T-helper 22 cell (primary cell): ENCODE data around the gene FAM216A.
"Not testable (repeated sequence)": the region's sequence is repeated elsewhere in the genome, so short reads cannot be mapped to it uniquely, and the experiment has no call there.

ENCODE experiments used
- DNase-seq: peaks from one replicate; pipeline ENCODE4 v3.0.0-alpha.2; 2020; ENCODE audit warnings: low read depth

Gene FAM216A

DNA sequence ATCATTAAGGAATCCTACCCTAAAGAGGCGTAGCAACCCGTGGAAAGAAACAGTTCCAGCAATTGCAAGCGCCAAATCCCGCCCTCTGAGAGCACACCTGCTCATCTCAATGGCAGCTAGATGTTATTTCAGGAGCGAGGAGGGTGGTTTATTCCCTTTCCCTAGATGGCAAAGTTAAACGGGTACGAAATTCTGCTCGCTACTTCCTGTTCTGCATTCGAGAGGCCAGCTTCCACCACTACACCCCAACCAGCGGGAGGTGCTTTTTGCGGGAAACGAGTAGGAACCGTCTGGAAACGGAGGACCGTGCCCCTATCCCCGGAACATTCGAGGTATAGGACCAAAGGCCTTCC lies 32.7 kb downstream of the FAM216A start:
- DNase-seq: no peak

DNA sequence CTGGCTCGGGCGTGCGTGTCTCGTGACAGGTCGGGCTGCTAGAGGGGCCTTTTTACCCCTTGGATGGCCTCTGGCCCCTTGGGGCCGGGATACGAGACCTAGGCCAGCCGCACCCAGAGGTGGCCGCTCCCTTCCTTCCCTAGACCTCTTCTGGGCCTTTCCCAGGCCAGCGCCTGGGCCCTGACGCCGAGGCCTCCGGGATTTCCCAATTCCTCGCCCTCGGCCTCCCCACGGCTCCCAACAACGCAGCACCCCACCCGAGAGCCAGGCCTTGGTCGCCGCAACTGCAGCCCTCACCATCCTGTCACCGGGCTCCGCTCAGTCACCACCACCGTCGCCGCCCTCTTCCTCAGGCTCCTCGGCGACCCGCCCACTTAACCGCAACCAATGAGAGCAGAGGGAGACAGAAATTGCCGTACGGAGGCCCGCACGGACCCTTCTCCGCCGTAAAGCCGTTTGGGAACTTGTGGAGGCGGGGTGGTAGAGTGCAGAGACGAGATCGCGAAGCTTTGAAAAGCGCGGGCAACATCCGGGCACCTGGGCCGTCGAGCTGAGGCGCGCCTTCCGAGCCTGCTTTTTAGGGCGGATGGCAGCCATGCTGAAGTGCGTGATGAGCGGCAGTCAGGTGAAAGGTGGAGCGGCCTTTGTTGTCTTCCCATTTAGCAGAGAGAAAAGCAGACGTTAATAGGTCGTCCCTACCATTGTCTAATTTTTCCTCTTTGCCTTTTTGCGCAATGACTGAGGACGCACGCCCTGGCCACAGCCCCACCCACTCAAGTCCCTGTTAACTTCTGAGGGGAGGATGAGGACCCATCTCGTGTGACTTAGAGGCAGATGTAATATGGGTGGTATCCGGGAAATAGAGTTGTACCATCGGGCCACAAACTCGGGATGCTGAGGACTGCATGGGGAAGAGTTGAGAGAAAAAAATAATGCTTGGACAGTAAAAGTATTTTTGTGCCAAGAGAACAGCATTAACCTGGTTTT lies 33.4 kb downstream of the FAM216A start, which contains the start of the genes RAD9B and VPS29:
TSS of gene RAD9B (plus strand) at position 580 of the 987 bp plus-strand sequence. CDS start at position 587, 7 bp downstream.
TSS of gene VPS29 (minus strand) at position 360 of the 987 bp plus-strand sequence. CDS start at position 300, 60 bp downstream.
- peak; percentile 99 for DNase-seq

- DNase-seq: no peak
These were observed 34.8 kb downstream of the FAM216A start for GRCh38 chr12:110503432-110503831.

- DNase-seq: no peak
These were observed 36.7 kb downstream of the FAM216A start for GRCh38 chr12:110505332-110505731.

GRCh38 chr12:110508071-110508586 lies 39.5 kb downstream of the FAM216A start:
- DNase-seq: no peak

DNA sequence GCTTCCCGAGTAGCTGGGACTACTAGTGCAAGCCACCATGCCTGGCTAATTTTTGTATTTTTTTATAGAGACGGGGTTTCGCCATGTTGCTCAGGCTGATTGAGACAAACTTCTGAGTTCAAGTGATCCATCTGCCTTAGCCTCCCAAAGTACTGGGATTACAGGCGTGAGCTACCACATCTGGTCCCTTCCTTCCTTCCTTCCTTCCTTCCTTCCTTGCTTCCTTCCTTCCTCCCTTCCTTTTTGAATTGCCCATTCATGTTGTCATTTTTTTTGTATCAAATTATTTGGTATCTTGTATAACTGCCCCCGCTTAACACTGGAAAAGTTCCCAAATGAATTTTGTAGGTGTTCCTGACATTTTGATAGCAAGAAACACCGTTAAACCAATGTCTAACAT lies 45.2 kb downstream of the FAM216A start:
- DNase-seq: no peak

DNA sequence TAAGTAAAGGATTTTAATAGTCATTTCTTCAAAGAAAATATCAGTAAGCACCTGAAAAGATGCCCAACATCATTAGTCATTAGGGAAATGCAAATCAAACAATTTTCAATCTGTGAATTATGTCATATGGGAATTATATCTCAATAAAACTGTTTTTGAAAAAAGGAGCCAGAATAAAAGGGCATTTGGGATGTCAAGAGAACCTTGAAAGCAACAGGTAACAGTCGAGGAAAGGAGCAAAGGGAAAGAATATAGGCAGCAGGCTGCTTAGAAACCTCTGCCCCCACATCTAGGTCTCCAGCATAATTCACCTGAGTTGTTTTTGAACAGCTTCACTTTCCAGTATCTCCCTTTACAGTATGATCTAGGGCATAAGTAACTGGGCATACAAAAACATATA lies 45.7 kb downstream of the FAM216A start:
- DNase-seq: no peak

DNA sequence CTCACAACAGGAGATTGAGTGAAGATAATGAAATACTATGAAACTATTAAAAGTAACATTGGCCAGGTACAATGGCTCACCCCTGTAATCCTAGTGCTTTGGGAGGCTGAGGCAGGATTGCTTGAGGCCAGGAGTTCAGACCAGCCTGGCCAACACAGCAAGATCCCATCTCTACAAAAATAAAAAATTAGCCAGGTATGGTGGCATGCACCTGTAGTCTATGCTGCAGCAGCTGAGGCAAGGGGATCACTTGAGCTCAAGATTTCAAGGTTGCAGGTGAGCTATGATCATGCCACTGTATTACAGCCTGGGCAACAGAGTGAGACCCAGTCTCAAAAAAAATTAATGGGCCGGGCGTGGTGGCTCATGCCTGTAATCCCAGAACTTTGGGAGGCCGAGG lies 48.4 kb downstream of the FAM216A start:
- DNase-seq: no peak

GRCh38 chr12:110518014-110518413 lies 49.4 kb downstream of the FAM216A start:
- DNase-seq: not testable (repeated sequence)

- DNase-seq: not testable (repeated sequence)
These were observed 52.4 kb downstream of the FAM216A start for GRCh38 chr12:110520876-110521712.

GRCh38 chr12:110528277-110528839 lies 59.7 kb downstream of the FAM216A start:
- no peak for DNase-seq

DNA sequence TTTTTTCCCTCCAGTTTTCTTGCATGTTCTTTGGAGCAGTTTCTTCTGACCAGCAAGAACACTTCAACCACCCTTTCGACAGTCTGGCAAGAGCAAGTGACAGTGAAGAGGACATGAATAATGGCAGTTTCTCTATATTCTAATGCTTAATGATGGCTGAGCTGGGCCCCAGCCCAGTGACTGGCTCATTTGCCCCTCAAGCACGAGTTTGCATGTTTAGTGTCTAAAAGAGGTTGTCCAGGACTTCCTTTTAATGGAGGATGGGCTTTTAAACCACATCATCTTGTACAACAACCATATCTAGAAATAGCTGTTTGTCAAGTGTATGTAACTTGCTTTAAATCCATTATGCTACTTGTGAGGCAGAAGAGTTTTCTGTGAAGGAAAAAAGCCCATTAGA lies 61.9 kb downstream of the FAM216A start:
- no peak for DNase-seq

- DNase-seq: no peak
These were observed 63.2 kb downstream of the FAM216A start for GRCh38 chr12:110531741-110532333.

- no peak for DNase-seq
These were observed 64.0 kb downstream of the FAM216A start for GRCh38 chr12:110532644-110533043.

- no peak for DNase-seq
These were observed 65.0 kb downstream of the FAM216A start for GRCh38 chr12:110533607-110534006.

- DNase-seq: no peak
These were observed 66.2 kb downstream of the FAM216A start for GRCh38 chr12:110534811-110535210.

DNA sequence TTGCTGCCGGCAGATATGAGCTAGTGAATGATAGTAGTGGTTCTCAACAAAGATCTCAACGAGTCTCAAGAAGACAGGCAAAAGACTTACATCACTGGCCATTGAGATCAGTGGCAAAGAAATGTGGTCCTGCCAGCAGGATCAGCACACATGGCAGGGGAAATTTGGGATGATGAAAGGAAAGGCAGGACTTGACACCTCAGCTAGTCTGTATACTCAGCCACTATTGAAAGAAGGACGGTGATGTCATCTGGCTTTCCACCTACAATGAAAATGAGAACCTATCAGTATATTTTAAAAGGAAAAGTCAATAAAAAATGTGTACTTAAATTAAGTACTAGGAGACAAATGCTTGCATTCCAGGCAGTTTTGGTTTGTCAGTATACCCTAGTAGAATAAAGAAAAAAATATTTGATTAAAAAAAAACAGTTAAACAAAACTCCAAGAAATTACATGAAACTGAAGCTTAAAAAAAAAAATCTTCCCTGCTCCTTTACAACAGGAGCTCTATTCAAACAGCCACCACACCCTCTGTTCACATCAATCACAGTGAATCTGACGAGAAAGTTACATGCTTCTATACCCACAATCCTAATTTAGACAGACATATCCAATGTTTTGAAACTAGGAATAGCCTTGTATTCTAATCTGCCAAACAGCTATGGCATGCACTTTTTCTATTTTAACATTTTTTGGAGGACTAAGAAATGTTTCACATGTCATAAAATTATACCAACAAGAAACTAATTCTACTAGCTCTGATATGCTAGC lies 68.4 kb downstream of the FAM216A start:
- DNase-seq: no peak

DNA sequence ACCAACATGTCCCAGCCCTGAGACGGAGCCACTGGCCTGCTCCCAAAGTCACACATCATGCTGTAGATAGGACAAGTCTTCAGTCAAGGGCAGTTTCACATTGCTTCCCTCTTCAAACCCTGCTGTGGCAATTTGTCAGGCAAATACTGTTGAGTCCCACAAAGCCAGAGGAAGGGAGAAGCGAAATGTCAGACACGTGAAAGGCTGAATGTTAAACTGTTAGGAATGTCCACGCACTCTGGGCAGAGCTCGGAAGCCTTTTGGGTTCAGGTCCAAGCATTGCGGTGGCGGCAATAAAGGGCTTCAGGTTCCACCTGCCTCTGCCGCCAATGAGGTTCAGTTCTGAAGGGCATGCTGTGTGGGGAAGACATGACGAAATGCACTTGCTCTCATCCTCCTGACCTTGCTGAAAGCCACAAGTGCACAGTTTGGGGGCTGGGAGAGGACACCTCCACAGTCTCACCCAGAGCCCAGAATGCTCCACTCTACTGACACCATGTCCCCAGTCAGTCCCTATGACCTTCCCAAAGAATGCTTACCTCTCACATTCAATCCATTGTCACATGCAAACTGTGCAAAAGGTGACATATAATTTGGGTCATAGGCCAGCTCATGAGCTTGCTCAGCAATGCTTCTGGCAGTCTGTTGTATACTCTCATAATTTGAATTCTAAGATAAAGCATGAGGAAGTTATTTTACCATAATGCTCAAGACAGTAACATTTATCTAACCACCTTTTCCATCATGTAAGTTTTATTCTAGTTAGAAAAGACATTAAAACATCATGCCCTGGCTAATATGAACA lies 69.2 kb downstream of the FAM216A start:
- no peak for DNase-seq

- no peak for DNase-seq
These were observed 70.4 kb downstream of the FAM216A start for GRCh38 chr12:110538869-110539622.
